Measurements from ENCODE around the gene GMPR2.

DNA sequence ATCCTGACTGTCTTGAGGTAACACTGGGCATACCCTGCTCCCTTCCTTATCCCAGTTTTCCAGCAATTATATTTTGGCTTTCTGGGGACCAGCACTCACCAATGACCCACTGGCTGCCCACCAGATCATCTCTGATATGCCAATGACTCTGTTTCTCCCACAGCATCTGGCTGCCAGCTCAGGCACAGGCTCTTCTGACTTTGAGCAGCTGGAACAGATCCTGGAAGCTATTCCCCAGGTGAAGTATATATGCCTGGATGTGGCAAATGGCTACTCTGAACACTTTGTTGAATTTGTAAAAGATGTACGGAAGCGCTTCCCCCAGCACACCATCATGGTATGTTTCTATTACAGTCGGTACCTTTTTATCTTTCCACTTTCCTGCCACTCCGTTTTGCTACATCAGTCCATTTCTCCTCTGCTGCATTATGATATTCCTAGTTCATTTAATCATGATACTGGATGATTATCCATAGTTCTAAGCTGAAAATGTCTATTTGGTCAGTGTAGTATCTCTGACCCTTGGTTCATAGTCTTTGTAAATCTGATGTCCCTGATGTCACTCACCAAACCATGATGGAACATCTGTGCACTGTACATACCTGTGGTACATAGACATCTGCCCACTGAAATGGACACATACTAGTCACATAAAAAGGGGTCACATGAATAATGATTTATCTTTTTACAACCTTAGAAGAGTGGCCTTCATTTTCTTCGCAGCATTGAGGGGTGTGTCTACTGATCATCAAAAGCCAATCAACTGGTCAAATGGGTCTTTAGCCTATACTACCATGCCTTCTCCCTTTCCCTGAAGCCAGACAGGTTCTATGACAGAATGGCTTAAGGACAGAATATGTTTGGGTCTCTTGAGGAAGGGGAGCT, 3.3 kb downstream of the GMPR2 start:
- no peak for TF ChIP-seq POLR2A (IDR thresholded peaks at IDR 0.05)
- TF ChIP-seq, protein P1, sequence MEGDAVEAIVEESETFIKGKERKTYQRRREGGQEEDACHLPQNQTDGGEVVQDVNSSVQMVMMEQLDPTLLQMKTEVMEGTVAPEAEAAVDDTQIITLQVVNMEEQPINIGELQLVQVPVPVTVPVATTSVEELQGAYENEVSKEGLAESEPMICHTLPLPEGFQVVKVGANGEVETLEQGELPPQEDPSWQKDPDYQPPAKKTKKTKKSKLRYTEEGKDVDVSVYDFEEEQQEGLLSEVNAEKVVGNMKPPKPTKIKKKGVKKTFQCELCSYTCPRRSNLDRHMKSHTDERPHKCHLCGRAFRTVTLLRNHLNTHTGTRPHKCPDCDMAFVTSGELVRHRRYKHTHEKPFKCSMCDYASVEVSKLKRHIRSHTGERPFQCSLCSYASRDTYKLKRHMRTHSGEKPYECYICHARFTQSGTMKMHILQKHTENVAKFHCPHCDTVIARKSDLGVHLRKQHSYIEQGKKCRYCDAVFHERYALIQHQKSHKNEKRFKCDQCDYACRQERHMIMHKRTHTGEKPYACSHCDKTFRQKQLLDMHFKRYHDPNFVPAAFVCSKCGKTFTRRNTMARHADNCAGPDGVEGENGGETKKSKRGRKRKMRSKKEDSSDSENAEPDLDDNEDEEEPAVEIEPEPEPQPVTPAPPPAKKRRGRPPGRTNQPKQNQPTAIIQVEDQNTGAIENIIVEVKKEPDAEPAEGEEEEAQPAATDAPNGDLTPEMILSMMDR (IDR thresholded peaks at IDR 0.05), result no peak
